Pons (tissue), 1 donor: ENCODE data around the gene KLHL6.
"Not testable (repeated sequence)": the region's sequence is repeated elsewhere in the genome, so short reads cannot be mapped to it uniquely, and the experiment has no call there.

Source experiments
- DNase-seq: peaks from one replicate; pipeline ENCODE4 v3.0.0-alpha.2; 2016; ENCODE audit warnings: low spot score

The KLHL6 gene, protein sequence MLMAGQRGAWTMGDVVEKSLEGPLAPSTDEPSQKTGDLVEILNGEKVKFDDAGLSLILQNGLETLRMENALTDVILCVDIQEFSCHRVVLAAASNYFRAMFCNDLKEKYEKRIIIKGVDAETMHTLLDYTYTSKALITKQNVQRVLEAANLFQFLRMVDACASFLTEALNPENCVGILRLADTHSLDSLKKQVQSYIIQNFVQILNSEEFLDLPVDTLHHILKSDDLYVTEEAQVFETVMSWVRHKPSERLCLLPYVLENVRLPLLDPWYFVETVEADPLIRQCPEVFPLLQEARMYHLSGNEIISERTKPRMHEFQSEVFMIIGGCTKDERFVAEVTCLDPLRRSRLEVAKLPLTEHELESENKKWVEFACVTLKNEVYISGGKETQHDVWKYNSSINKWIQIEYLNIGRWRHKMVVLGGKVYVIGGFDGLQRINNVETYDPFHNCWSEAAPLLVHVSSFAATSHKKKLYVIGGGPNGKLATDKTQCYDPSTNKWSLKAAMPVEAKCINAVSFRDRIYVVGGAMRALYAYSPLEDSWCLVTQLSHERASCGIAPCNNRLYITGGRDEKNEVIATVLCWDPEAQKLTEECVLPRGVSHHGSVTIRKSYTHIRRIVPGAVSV

DNA sequence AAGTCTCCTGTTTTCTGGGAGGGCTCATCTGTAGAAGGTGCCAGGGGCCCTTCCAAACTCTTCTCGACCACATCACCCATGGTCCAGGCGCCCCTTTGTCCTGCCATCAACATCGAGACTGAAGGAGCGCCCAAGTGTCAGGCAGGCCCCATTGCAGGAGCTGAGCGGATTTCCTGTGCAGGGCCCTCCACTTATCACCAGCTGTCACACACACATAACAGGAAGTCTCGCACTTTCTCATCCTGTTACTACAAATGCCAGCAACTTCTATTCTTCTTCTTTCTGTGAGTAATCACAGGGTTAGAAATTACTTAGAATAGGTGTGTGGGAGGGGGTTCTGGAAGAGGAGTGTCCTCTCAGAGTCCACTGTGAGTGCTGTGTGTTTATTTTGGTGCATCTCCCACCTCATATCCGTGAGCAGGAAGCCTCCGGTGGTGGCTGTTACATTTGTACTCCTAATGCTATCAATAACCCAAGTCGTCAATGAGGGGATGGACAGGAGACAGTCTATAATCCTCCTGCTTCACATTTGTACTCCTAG is at the start of gene KLHL6:
Gene KLHL6, minus strand, starts transcription at position 166 of the 541 bp plus-strand sequence. Its CDS starts 53 bp downstream, at position 113.
- peak; percentile 66 for DNase-seq

DNA sequence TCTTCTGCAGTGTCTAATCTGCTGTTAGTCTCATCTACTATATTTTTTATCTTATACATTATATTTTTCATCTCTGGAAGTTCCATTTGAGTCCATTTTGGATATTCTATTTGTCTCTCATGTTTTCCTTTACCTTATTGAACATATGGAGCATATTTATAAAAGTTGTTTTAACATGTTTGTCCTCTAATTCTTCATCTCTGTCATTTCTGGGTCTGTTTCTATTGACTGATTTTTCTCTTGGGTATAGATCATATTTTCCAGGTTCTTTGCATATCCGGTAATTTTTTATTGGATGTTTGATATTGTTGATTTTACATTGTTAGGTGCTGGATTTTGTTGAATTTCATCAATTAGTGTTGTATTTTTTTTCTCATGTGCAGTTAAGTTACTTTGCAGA is 42.5 kb upstream of the KLHL6 start:
- DNase-seq = no peak

DNA sequence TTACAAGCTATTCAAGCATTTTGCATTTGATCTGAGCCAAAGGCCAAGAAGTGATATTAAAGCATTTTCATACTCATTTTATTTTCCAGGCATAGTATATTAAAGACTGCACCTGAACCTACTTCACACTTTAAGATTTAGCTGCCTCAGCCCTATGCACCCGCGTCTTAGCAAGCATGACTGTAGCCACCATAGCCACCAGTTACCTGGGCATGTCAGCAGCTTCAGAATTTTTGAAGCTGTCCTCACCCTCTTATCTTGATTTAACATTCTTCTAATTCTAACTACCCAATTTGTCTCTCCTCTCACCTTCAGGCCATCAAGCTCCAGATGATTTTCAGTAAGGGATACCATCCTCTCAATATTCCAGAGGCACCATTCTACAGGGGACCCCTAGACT is 39.1 kb upstream of the KLHL6 start:
- no peak for DNase-seq

DNA sequence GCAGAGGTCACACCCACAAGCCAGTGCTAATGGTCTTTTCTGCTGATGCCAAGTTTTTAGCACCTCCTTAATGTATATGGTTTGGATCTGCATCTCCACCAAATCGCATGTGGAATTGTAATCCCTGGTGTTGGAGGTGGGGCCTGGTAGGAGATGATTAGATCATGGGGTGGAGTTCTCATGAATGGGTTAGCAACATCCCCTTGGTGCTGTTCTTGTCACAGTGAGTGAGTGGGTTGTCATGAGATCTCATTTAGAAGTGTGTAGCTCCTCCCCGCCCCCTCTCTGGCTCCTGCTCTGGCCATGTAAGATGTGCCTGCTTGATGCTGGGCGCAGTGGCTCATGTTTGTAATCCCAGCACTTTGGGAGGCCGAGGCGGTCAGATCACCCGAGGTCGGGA is 37.3 kb upstream of the KLHL6 start:
- no peak for DNase-seq

DNA sequence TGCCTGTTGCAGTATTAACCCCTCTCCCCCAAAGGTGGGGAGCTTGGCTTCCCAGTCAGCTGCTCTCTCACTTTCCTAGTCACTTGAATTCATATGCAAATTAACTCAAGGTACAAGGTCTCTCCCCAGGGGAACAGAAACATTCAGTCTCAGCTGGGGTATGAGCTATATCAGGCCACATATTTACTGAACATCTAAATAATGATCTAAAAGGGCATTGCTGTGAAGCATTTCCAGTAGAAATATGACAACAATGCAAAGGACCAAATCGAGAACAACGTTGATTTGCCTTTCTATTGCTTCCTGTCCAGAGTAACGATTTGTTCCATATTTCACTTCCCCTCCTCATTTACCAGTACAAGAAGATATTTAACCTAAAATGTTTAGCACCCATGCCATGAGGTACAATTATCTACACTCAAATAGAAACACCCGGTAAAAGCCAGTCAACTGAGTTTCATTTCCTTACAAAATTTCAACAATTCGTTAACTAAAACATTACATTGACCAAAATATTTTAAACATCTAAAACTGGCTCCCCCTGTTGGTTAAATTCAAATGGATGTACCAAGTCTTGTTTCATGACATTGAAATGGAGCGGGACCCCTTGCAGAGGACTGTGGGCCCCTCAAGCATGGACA is 36.5 kb upstream of the KLHL6 start:
- no peak for DNase-seq

DNA sequence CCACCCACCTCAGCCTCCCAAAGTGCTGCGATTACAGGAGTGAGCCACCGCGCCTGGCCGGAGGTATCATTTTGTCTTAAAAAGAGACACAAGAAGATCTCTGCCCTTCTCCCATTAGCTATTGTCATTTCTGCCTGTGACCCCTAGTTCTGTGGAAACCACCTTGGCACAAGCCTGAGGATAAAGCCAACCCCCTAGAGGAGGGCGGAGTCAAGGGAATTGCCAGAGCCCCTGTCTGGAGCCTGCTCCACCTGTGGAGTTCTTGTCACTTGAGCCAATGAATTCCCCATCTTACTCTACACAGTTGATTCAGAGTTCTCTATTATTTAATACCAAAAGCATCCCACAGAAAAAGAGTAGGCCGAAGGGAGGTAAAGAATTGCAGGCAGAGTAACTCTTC is 34.9 kb upstream of the KLHL6 start:
- DNase-seq = no peak

DNA sequence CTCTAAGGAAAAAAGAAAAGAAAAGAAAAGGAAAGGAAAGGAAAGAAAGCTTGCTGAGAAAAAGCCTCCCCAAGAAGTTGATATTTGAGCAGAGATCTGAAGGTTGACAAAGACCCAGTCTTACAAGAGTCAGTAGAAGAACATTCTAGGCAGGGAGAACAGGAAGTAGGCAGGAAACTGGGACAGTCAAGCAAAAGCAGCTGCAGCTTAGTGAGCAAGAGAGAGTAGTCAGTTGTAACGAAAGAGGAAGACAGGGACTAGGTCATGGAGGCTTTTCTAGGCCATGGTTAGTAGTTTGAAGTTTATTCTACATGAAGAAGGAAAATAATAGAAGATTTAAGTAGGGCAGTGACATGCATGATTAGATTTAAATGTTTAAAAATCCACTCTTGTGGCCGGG is 31.8 kb upstream of the KLHL6 start:
- peak; percentile 74 for DNase-seq

DNA sequence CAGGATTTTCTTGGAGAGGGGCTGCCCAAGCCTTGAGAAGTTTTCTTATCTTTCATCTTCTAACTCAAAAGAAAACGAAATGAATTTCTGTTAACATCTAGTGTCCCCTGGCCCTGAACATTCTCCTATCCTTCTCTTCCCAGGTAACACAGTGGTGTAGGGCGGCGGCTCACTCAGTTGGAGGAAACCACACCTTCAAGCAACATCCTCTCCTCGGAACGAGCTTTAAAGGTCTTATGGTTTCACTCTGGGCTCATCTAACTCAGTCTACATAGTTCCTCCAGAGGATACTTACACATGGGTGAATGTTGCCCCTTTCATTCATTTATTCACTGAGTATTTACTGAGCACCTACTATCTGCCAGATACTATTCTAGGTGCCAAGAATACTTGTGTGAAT is 31.0 kb upstream of the KLHL6 start:
- DNase-seq = no peak

DNA sequence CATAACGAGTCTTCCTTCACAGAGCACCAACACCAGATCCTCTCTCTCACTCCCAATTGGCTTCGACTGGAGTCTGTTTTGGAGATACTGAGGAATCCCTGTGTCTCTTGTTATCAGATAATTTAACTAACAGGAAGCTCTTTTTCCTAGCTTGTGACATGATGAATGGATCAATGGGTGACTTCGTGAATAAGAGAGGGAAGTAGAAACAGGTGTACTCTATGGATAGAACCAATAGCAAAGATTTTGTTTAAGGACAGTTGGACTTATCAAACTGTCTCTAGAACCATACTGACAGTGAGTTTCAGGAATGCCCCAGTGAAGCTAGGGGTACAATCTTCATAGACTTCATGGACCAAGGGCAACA is 29.4 kb upstream of the KLHL6 start:
- no peak for DNase-seq

DNA sequence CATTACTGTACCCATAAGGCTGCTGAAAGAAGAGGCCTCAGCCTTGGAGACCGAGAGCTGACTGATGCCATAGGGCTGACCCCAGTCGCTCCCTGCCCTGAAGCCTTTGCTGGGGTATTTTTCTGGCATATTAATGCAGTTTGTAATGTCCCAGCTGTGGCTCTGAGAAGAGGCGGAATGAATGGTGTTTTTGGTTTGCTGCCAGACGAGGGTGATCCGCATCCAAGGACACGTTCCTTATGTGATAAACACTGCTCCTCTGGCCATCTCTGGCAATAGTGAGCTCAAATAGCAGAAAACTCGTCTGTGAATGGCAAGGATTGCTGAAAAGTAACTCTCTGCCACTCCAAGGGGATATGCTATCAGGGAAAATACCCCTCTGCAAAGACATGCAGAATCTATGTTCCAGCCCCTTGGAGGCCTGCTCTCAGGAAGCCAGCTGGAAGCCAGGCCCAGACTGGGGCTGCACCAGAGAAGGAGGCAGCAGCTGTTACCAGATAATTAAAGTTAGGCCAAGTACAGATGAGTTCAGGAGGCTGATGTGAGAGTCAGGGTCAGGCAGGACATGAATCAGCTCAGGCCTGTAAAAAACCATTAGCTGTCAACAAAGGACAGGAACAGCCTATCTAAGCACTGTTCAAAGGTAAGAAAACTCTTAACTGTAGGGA is 28.9 kb upstream of the KLHL6 start:
- peak; percentile 54 for DNase-seq

DNA sequence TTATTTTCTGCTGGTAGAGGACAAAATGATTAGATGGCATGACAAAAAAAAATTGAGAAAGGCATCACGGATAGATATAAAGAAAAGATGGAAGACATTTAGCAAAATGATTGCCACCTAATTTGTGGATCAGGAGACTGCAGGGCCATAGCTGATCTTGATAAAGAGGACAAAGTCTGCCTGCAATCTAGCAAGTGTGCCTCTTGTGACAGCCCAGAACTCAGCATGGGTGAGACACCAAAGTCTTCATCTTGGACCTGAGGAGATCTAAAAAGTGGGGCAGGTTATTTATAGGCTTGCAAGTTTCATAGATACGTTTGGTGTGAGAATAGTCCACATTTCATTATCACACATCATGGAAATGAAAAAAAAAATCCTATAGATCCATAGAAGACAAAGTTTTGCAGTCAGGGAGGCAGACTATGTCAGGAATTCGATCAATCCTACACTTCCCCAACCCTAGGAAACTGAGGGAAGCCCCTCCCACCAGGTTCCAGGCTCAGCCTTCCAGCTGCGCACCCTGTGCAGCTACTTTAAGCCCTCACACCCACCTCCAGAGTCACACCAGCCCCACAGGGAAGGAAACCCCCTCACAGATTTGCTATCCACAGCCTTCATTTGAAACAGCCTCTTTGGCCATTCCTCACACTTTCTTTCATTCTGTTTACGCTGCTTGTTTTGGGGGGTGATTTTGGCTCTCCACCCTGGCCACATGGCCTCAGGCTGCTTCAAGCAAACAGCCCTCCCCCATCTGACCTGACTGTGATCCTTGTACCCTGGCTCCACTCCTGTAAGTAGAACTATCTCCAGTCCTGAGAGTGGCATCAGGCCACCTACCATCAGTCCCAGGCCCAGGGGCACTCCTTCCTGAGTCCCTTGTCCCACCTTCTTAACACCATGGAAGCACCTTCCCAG is 28.1 kb upstream of the KLHL6 start:
- no peak for DNase-seq

DNA sequence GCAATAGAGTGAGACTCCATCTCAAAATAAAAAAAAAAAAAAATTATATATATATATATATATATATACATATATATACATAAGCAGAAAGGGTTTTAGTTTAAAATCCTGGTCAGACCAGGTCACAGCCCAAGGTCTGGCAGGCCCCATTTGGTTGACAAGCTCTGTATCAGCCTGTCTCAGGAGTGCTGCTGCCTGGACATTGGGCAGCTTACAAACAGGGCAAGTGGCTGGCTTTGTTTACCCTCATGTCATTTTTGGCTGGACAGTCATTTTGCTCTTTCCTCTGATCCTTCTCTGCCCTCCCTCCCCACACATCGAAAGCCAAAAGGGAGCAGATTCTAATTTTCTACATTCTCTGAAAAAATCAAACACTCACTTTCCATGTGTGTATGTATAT is 26.7 kb upstream of the KLHL6 start:
- DNase-seq = no peak

DNA sequence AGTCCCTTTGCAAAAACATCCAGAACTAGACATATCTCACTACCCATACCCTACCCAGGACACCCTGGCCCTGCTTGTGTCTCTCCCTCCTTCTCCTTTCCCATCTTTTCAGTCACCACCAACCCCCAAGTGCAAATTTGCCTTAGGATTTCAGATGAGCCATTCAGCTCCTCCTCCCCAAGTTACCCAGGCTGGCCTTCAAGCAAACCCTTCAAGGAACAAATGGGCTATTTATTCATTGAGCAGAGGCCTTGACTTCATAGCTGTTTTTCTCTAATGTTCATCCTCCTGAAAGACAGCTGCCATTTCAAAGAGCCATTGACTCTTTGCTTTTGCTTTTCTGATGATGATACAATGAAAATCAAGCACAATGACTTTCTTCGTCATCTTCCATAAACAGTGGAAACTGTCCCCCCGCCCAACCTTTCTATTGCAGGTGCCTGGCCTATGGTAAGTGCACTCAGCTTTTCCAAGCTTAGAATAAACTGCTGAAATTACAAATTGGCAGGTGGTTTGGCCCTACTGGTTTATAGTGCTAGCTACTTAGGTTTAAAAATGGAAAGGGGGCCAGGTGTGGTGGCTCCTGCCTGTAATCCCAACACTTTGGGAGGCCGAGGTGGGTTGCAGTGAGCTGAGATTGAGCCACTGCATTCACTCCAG is 26.1 kb upstream of the KLHL6 start:
- DNase-seq = peak; percentile 90

DNA sequence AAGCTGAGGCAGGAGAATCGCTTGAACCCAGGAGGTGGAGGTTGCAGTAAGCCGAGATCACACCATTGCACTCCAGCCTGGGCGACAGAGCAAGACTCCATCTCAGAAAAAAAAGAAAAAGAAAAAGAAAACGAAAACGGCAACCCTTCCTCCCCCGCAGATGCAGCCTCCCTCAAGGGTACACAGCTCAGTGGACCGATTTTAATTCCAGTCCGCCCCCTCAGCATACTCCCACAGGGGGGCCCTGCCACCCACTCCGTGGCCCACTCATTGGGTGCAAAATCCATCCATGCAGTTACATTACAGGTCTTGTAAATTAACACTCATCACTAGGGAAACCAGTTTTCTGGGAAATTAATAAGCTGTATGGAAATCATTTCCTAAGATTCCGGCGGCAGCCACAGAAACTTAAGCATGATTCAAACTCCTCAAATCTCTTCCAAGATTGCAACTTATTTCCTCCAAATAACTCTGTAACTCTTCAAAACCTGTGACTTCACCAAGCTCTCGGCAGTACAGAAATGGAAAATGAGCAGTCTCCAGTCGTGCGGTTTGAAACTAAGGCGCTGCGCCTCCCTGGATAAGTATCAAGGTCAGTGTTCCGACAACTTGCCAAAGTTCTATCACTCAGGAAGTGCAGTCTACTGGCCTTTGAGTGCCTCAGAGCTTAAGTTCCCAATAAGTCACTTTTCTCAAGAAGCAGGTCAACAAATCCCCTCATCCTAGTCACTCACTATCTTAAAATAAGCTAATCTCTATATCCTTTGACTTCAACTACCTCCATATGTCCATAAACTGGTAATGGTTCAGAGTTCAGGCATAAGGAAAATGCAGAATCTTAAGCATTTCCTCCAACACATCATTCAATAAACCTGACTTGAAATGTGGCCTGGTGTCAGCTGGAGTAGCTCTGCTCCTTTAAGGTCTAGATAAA is 24.7 kb upstream of the KLHL6 start:
- DNase-seq = no peak

DNA sequence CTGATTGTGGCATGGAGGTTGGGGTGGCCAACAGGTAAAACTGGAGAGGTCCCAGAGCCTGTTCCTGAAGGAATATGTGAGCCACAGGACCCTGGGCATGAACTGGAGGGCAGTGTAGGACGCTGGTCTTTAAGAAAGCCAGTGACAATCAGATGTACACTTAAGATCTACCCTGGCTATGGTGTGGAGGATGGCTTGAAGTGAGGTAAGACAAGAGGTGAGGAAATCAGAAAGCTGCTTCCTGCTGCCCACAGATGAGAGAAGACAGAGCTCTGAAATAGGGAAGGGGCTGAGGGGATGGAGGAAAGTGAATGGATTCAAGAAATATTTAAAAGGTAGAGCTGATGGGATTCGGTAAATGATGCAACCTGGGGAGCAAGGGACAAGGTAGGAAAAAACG is 22.7 kb upstream of the KLHL6 start:
- no peak for DNase-seq

DNA sequence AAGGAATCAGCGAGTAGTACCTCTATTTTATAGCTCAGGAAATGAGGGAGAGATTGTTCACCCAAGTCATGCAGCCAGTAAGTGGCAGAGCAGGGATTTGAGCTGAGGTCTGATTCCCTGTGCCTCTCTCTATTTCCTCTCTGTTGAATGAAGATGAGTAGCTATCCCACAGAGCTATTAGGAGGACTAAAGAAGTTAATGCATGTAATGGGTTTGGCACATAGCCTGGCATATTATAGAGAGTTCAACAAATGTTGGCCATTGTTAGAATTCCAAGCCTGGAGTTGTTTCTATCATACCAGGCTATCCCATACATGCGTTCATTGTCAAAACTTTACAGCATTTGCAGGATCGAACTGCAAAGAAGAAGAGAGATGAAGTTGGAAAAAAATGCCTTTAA is 21.8 kb upstream of the KLHL6 start:
- DNase-seq = no peak

DNA sequence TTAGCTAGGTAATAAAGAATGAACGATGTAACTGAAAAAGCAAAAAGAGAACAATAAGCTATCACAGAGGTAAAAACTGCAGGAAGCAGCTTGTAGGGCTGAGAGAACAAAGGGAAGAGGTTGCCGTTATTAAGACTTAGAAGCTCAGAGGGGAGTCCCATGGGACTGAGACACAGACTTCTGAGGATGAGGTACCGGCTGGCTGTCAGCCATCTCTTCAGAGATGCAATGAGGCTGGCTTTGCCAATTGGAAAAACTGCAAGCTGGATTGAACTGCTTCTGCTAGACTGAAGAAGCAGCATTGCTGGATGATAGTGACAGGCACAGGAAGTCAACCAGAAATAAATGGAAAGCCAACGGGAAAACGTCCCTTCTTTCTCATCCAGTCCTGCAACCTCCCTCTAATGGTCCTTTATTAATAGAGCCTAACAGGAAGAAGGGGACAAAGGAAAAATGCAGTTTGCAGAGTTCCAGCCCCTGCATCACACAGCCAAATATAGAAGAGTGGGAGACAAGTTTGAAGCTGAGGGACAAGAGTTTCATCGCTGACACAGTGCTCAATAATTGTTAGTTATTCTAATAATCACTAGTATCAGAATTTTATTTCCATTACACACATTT is 21.1 kb upstream of the KLHL6 start:
- DNase-seq = peak; percentile 76

DNA sequence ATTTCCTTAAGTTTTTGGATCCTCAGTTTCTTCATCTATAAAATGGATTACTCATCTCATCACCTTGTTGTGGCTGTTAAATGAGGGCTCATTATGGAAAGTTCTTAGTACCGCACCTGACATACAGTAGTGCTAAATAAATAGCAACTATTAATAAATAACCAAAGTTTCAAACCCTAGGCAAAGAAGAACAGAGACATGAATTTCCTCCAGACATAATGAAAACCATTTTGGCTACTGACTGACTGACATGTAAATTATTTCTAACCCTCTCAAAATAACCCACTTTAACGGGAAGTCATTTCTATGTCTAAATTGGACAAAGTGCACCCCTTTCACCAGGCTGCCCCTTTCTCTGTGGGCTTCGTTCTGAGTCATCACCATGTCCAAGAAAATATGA is 17.4 kb upstream of the KLHL6 start:
- no peak for DNase-seq

DNA sequence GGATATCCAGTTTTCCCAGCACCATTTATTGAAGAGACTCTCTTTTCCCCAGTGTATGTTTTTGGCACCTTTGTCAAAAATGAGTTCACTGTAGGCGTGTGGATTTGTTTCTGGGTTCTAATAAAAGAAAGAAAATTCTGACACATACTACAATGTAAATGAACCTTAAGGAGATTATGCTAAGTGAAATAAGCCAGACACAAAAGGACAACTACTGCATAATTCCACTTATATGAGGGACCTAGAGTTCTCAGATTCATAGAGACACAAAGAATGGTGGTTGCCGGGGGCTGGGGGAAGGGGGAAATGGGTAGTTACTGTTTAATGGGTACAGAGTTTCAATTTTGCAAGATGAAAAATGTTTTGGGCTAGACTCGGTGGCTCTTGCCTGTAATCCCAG is 14.7 kb upstream of the KLHL6 start:
- not testable (repeated sequence) for DNase-seq
